Endothelial cell of umbilical vein (primary cell): ENCODE data around the gene ITGB3. TPM values are rescaled to one million over a fixed set of nuclear protein-coding genes. Genes with fewer than 3 reads are reported as not detected.

Source experiments
- BruUV-seq: library from RNA; stranded (reverse); fragments of 400-500 nt; replicated peaks from 2 replicates; lab custom pipeline; 2021; lab: Mats Ljungman, UMichigan
- CTCF ChIA-PET: fragments of 300-600, 350-600 bp; sonication (Branson Sonifier 250); formaldehyde crosslinking; loops from one replicate; lab custom pipeline; 2021; ENCODE audit warnings: antibody characterized with exemption, inconsistent platforms; lab: Charles Lee
- POLR2A ChIA-PET: fragments of 300-600, 350-600 bp; sonication (Branson Sonifier 250); formaldehyde crosslinking; loops from one replicate; lab custom pipeline; 2021; ENCODE audit warnings: antibody characterized with exemption, inconsistent platforms; lab: Charles Lee
- DNase-seq: peaks from one replicate; pipeline ENCODE4 v3.0.0-alpha.2; 2011; ENCODE audit warnings: low read depth, low spot score
- FAIRE-seq: peaks from 2 replicates; lab custom pipeline; 2011; peaks lifted over from hg19 to GRCh38; lab: Jason Lieb, UNC
- H2AFZ ChIP-seq: 2 replicates; pipeline ENCODE4 v1.6.0; 2012; ENCODE audit warnings: low read depth, low read length, control low read depth, inconsistent platforms
- H3K27ac ChIP-seq: 2 replicates; pipeline ENCODE4 v1.5.1; 2011; ENCODE audit warnings: low read depth, mild to moderate bottlenecking, control low read depth, low read length, moderate library complexity; ENCODE audit not compliant: insufficient read depth
- H3K27me3 ChIP-seq, 2 experiments: 2 replicates each; pipeline versions ENCODE4 v1.6.0 to v1.6.1; 2011; ENCODE audit warnings: low read length in 2 of 2, mixed read lengths in 1 of 2; ENCODE audit not compliant: control insufficient read depth in 2 of 2, insufficient read depth in 2 of 2
- H3K36me3 ChIP-seq, 2 experiments: 2 replicates in 1 of 2; 3 replicates in 1 of 2; pipeline ENCODE4 v1.5.1; 2011; ENCODE audit warnings: low read length in 2 of 2, mild to moderate bottlenecking in 1 of 2, moderate library complexity in 1 of 2; ENCODE audit not compliant: control insufficient read depth in 2 of 2, insufficient read depth in 2 of 2; ENCODE audit errors: extremely low read depth in 1 of 2
- H3K4me1 ChIP-seq: 3 replicates; pipeline ENCODE4 v1.5.1; 2011; ENCODE audit warnings: mild to moderate bottlenecking, low read length; ENCODE audit not compliant: control insufficient read depth, insufficient read depth; ENCODE audit errors: extremely low read depth
- H3K4me2 ChIP-seq: 2 replicates; pipeline ENCODE4 v1.6.1; 2011; ENCODE audit warnings: low read length, control low read depth, mixed read lengths; ENCODE audit not compliant: insufficient read depth
- H3K4me3 ChIP-seq, 3 experiments: fragments of 200-600 bp in 1 of 3; sonication (generic), shearing (Covaris generic) in 1 of 3; replicated peaks in 1 of 3; 2 replicates each; pipeline ENCODE4 v1.5.1; 2011 to 2016; ENCODE audit warnings: control low read depth in 3 of 3, low read length in 3 of 3, mild to moderate bottlenecking in 2 of 3, inconsistent platforms in 1 of 3, low read depth in 1 of 3, moderate library complexity in 1 of 3; ENCODE audit not compliant: insufficient read depth in 1 of 3
- H3K79me2 ChIP-seq: 2 replicates; pipeline ENCODE4 v1.6.0; 2012; ENCODE audit warnings: low read length, inconsistent platforms; ENCODE audit not compliant: control insufficient read depth, insufficient read depth
- H3K9ac ChIP-seq: replicated peaks from 2 replicates; pipeline ENCODE3; 2011; ENCODE audit warnings: low read length, control low read depth; ENCODE audit not compliant: insufficient read depth; ENCODE audit errors: extremely low read depth
- H3K9me1 ChIP-seq: replicated peaks from 3 replicates; pipeline ENCODE4 v1.6.0; 2011; ENCODE audit warnings: mild to moderate bottlenecking, low read length; ENCODE audit not compliant: control insufficient read depth, insufficient read depth; ENCODE audit errors: extremely low read depth
- H3K9me3 ChIP-seq: replicated peaks from 2 replicates; pipeline ENCODE4 v1.5.1; 2012; ENCODE audit warnings: low read length, inconsistent platforms; ENCODE audit not compliant: control insufficient read depth, insufficient read depth
- H4K20me1 ChIP-seq: replicated peaks from 2 replicates; pipeline ENCODE3; 2011; ENCODE audit warnings: mild to moderate bottlenecking, low read length; ENCODE audit not compliant: control insufficient read depth, insufficient read depth; ENCODE audit errors: extremely low read depth
- CTCF ChIP-seq, 2 donors: IDR thresholded peaks; 1 replicate in 1 of 2; 2 replicates in 1 of 2; pipeline ENCODE4 v1.5.1; 2011; ENCODE audit warnings: low read length in 2 of 2, mild to moderate bottlenecking in 2 of 2, moderate library complexity in 2 of 2, control low read depth in 1 of 2, inconsistent platforms in 1 of 2, low read depth in 1 of 2; ENCODE audit not compliant: insufficient read depth in 1 of 2; ENCODE audit errors: extremely low read depth in 1 of 2
- EZH2 ChIP-seq: IDR thresholded peaks from 2 replicates; pipeline ENCODE4 v1.6.1; 2012; ENCODE audit warnings: borderline replicate concordance, low read depth, mild to moderate bottlenecking, moderate library complexity, low read length, inconsistent platforms; ENCODE audit not compliant: severe bottlenecking
- FOS ChIP-seq: IDR thresholded peaks from 2 replicates; pipeline ENCODE4 v1.6.1; 2011; ENCODE audit warnings: mild to moderate bottlenecking, low read length, moderate library complexity, borderline replicate concordance; ENCODE audit not compliant: insufficient read depth
- GATA2 ChIP-seq: IDR thresholded peaks from 2 replicates; pipeline ENCODE4 v1.7.0; 2011; ENCODE audit warnings: low read depth, mild to moderate bottlenecking, moderate library complexity, mixed read lengths, low read length; ENCODE audit not compliant: insufficient read length, insufficient read depth
- JUN ChIP-seq: IDR thresholded peaks from 2 replicates; pipeline ENCODE4 v1.6.1; 2011; ENCODE audit warnings: borderline replicate concordance, low read depth; ENCODE audit not compliant: insufficient read length, insufficient read depth
- MAX ChIP-seq: IDR thresholded peaks from 2 replicates; pipeline ENCODE4 v1.6.1; 2011; ENCODE audit not compliant: insufficient read depth, insufficient read length
- MYC ChIP-seq: IDR thresholded peaks from one replicate; pipeline ENCODE4 v1.6.1; 2011; ENCODE audit warnings: mild to moderate bottlenecking, low read depth, low read length
- POLR2A ChIP-seq: IDR thresholded peaks from 2 replicates; pipeline ENCODE4 v1.6.1; 2012; ENCODE audit warnings: low read depth, mild to moderate bottlenecking, control low read depth, low read length
- POLR2AphosphoS5 ChIP-seq: IDR thresholded peaks from 2 replicates; pipeline ENCODE4 v1.6.1; 2012; ENCODE audit warnings: low read depth, mild to moderate bottlenecking, control low read depth, low read length, moderate library complexity; ENCODE audit not compliant: insufficient read depth
- dilution Hi-C: fragments of 300-500 bp; cut with MboI; formaldehyde crosslinking; loops from one replicate; pipeline ENCODE4 v1.15.0; 2019; ENCODE audit warnings: low sequenced_read_pairs; ENCODE audit not compliant: extremely low pct_ligation_motif_present
- intact Hi-C: fragments of 100-400 bp; cut with micrococcal nuclease; formaldehyde crosslinking; loops from one replicate; pipeline ENCODE4 v1.10.0; 2022
- polyA plus RNA-seq, 4 experiments: library from polyadenylated mRNA; depleted of rRNA in 3 of 4; stranded (reverse) in 3 of 4; unstranded in 1 of 4; fragments of >200 nt; gene quantifications; 2 replicates each; pipeline versions ENCODE4 v1.2.1 to v1.2.3, GENCODE V29; 2011 to 2012; ENCODE audit warnings: missing spikeins in 1 of 4
- total RNA-seq: library from RNA; stranded (reverse); gene quantifications from 2 replicates; pipeline ENCODE4 v1.2.3, GENCODE V29; 2021

ITGB3 gene
- total and polyA plus RNA-seq, 2 donors (not counting 3 experiments of a cell fraction or from before 2014, with no cell fraction given), result 55.8 to 60.0 TPM

GRCh38 chr17:47276444-47276843 is 22.8 kb downstream of the ITGB3 start:
- H3K4me1 ChIP-seq, result peaks cover 21% of the 10 kb centered on the region
- no peaks in the 10 kb centered on the region for H3K79me2 ChIP-seq
- H3K9ac ChIP-seq, result no peak overlapping the region
- TF ChIP-seq GATA2 (no peak), EZH2 (no peak), POLR2A (no peak), JUN (no peak), POLR2AphosphoS5 (no peak), CTCF (IDR thresholded peaks at IDR 0.05; ENCODE audit: extremely low read depth in 1 of 2, insufficient read depth in 1 of 2, low read depth in 1 of 2, low read length in 2 of 2) (no peak), MYC (no peak), MAX (no peak), FOS (no peak)
- BruUV-seq, result no TSS peak
- H3K27ac ChIP-seq, result no peak overlapping the region
- H3K4me2 ChIP-seq, result no peak overlapping the region
- H3K4me3 ChIP-seq, result no peak overlapping the region
- POLR2A ChIA-PET, result no interaction called here
- no peaks in the 10 kb centered on the region for H4K20me1 ChIP-seq
- FAIRE-seq (no peak), DNase-seq (no peak)
- dilution Hi-C loops, result no loop called here
- H3K9me3 ChIP-seq, result no peaks in the 10 kb centered on the region
- no peak overlapping the region for H2AFZ ChIP-seq
- CTCF ChIA-PET, result interaction anchor here (1.0 kb wide), 1 partner anchor 39 kb away, joined by 3 read pairs; no protein-coding TSS in a partner anchor
- intact Hi-C loops, result no loop called here
- H3K27me3 ChIP-seq, result no peaks in the 10 kb centered on the region
- H3K36me3 ChIP-seq, result no peaks in the 10 kb centered on the region
- no peaks in the 10 kb centered on the region for H3K9me1 ChIP-seq
